Mesenchymal stem cell (in vitro differentiated cells and primary cell): ENCODE data around the gene KCNH2.
A peak's percentile ranks its signal among the peaks of the same experiment; 100 is the strongest.

Experiments used
- DNase-seq: peaks from one replicate; pipeline ENCODE4 v3.0.0-alpha.2; 2013
- H2AFZ ChIP-seq: one replicate; pipeline ENCODE4 v1.6.1; 2013; ENCODE audit warnings: low read depth, mild to moderate bottlenecking, control low read depth, inconsistent platforms, low read length, moderate library complexity
- H2AK5ac ChIP-seq: 2 replicates; pipeline ENCODE4 v1.6.1; 2013; ENCODE audit warnings: low read length, moderate library complexity, mild to moderate bottlenecking, inconsistent platforms; ENCODE audit not compliant: severe bottlenecking
- H2BK120ac ChIP-seq: one replicate; pipeline ENCODE4 v1.6.1; 2013; ENCODE audit warnings: low read depth, mild to moderate bottlenecking, inconsistent platforms, low read length, moderate library complexity
- H2BK12ac ChIP-seq, 2 experiments: one replicate each; pipeline ENCODE4 v1.6.1; 2013; ENCODE audit warnings: inconsistent platforms in 2 of 2, low read length in 2 of 2, mild to moderate bottlenecking in 2 of 2, moderate library complexity in 2 of 2, control low read depth in 1 of 2
- H2BK15ac ChIP-seq: one replicate; pipeline ENCODE4 v1.6.1; 2013; ENCODE audit warnings: mild to moderate bottlenecking, low read depth, inconsistent platforms; ENCODE audit not compliant: poor library complexity, severe bottlenecking
- H2BK5ac ChIP-seq: 2 replicates; pipeline ENCODE4 v1.6.1; 2013; ENCODE audit warnings: low read depth, mild to moderate bottlenecking, low read length, control low read depth, inconsistent platforms; ENCODE audit not compliant: poor library complexity, severe bottlenecking
- H3K14ac ChIP-seq, 2 experiments: one replicate each; pipeline ENCODE4 v1.6.1; 2013; ENCODE audit warnings: inconsistent platforms in 2 of 2, low read length in 2 of 2, control low read depth in 1 of 2, mild to moderate bottlenecking in 1 of 2, moderate library complexity in 1 of 2
- H3K18ac ChIP-seq, 2 experiments: one replicate each; pipeline ENCODE4 v1.6.1; 2013; ENCODE audit warnings: inconsistent platforms in 2 of 2, low read length in 2 of 2, control low read depth in 1 of 2, low read depth in 1 of 2, mild to moderate bottlenecking in 1 of 2
- H3K23ac ChIP-seq, 2 experiments: one replicate each; pipeline ENCODE4 v1.6.1; 2013; ENCODE audit warnings: inconsistent platforms in 2 of 2, low read length in 2 of 2, mild to moderate bottlenecking in 2 of 2, moderate library complexity in 2 of 2, control low read depth in 1 of 2
- H3K27ac ChIP-seq: 2 replicates; pipeline ENCODE4 v1.5.1; 2013; ENCODE audit warnings: mild to moderate bottlenecking, moderate library complexity, low read length, control low read depth, inconsistent platforms; ENCODE audit not compliant: poor library complexity, severe bottlenecking
- H3K27me3 ChIP-seq, 2 experiments: 2 replicates each; pipeline versions ENCODE4 v1.6.1 to v1.7.0; 2013; ENCODE audit warnings: low read length in 2 of 2, mild to moderate bottlenecking in 2 of 2, moderate library complexity in 2 of 2, control low read depth in 1 of 2, inconsistent platforms in 1 of 2; ENCODE audit not compliant: control insufficient read depth in 1 of 2, insufficient read depth in 1 of 2
- H3K36me3 ChIP-seq, 2 experiments: 2 replicates each; pipeline versions ENCODE4 v1.6.1 to v1.7.0; 2013; ENCODE audit warnings: low read length in 2 of 2, control low read depth in 1 of 2, inconsistent platforms in 1 of 2, low read depth in 1 of 2, mild to moderate bottlenecking in 1 of 2; ENCODE audit not compliant: insufficient read depth in 2 of 2, control insufficient read depth in 1 of 2
- H3K4ac ChIP-seq, 2 experiments: one replicate each; pipeline ENCODE4 v1.6.1; 2013; ENCODE audit warnings: inconsistent platforms in 2 of 2, low read length in 2 of 2, mild to moderate bottlenecking in 2 of 2, moderate library complexity in 2 of 2, control low read depth in 1 of 2, low read depth in 1 of 2
- H3K4me1 ChIP-seq: 2 replicates; pipeline ENCODE4 v1.6.1; 2013; ENCODE audit warnings: low read depth, low read length, control low read depth; ENCODE audit not compliant: control insufficient read depth, insufficient read depth
- H3K4me2 ChIP-seq: 2 replicates; pipeline ENCODE4 v1.6.1; 2013; ENCODE audit warnings: low read length, mild to moderate bottlenecking, inconsistent platforms; ENCODE audit not compliant: poor library complexity, severe bottlenecking
- H3K4me3 ChIP-seq, 2 experiments: 2 replicates each; pipeline versions ENCODE4 v1.5.1 to v1.7.0; 2013; ENCODE audit warnings: low read length in 2 of 2, mild to moderate bottlenecking in 2 of 2, control low read depth in 1 of 2, low read depth in 1 of 2; ENCODE audit not compliant: insufficient read depth in 1 of 2
- H3K79me1 ChIP-seq: replicated peaks from 2 replicates; pipeline ENCODE4 v1.6.1; 2013; ENCODE audit warnings: mild to moderate bottlenecking, control low read depth, low read length, inconsistent platforms; ENCODE audit not compliant: poor library complexity, severe bottlenecking
- H3K9ac ChIP-seq: 2 replicates; pipeline ENCODE4 v1.7.0; 2013; ENCODE audit warnings: mild to moderate bottlenecking, low read length, moderate library complexity
- H3K9me3 ChIP-seq: 2 replicates; pipeline ENCODE4 v1.7.0; 2013; ENCODE audit warnings: mild to moderate bottlenecking, low read length; ENCODE audit not compliant: control insufficient read depth
- H4K8ac ChIP-seq: one replicate; pipeline ENCODE4 v1.6.1; 2013; ENCODE audit warnings: inconsistent platforms, mild to moderate bottlenecking, low read length, moderate library complexity
- H4K91ac ChIP-seq: one replicate; pipeline ENCODE4 v1.6.1; 2013; ENCODE audit warnings: mild to moderate bottlenecking, low read length, inconsistent platforms
- WGBS: methylation state at CpG from one replicate; pipeline ENCODE4 v1.1.7; 2013; ENCODE audit warnings: mixed read lengths; 5-methylcytosine and 5-hydroxymethylcytosine counted together

Gene KCNH2

GRCh38 chr7:150975536-150976319 lies 2.4 kb downstream of the KCNH2 start:
- Histone ChIP-seq H2BK12ac (no peak overlapping the region), H3K14ac (no peak overlapping the region), H2AK5ac (no peak overlapping the region), H2BK15ac (no peak overlapping the region), H3K9me3 (no peaks in the 10 kb centered on the region), H3K4ac (no peak overlapping the region), H3K79me1 (no peaks in the 10 kb centered on the region), H3K9ac (no peak overlapping the region), H3K4me2 (no peak overlapping the region), H4K8ac (no peak overlapping the region), H2BK5ac (no peak overlapping the region), H2BK120ac (no peak overlapping the region), H3K23ac (no peak overlapping the region), H3K36me3 (no peaks in the 10 kb centered on the region), H3K18ac (no peak overlapping the region), H4K91ac (no peak overlapping the region), H3K27ac (no peak overlapping the region), H3K4me3 (no peak overlapping the region), H2AFZ (no peak overlapping the region), H3K4me1 (peaks cover 25% of the 10 kb centered on the region), H3K27me3 (peaks cover 89 to 91% of the 10 kb centered on the region in 2 experiments)
- no peak for DNase-seq
- 77% methylated on average over 8 of the region's 9 CpGs for WGBS

GRCh38 chr7:150974468-150975391 lies 3.4 kb downstream of the KCNH2 start:
- WGBS, result 3% methylated on average over 64 of the region's 89 CpGs
- no peak overlapping the region for H2BK120ac ChIP-seq

GRCh38 chr7:150973571-150974451 lies 4.3 kb downstream of the KCNH2 start:
- Histone ChIP-seq H4K8ac (no peak overlapping the region), H3K79me1 (no peaks in the 10 kb centered on the region), H3K27me3 (peaks cover 89 to 91% of the 10 kb centered on the region in 2 experiments), H2BK12ac (no peak overlapping the region), H3K4me1 (peaks cover 20% of the 10 kb centered on the region), H3K9ac (no peak overlapping the region), H3K4me3 (no peak overlapping the region), H3K9me3 (no peaks in the 10 kb centered on the region), H3K36me3 (no peaks in the 10 kb centered on the region), H4K91ac (no peak overlapping the region), H3K18ac (no peak overlapping the region), H3K23ac (peak overlapping the region in 1 of 2 experiments; percentile 11), H3K4ac (no peak overlapping the region), H2BK120ac (no peak overlapping the region), H2AK5ac (no peak overlapping the region), H3K14ac (no peak overlapping the region), H2AFZ (no peak overlapping the region), H2BK15ac (no peak overlapping the region), H3K27ac (no peak overlapping the region), H3K4me2 (no peak overlapping the region), H2BK5ac (no peak overlapping the region)
- whole genome bisulfite sequencing, result 62% methylated on average over 27 of the region's 27 CpGs
- no peak for DNase-seq

More at GRCh38 chr7:150974468-150975391, 3.4 kb downstream of the KCNH2 start:
- H2BK5ac ChIP-seq, result no peak overlapping the region
- H2BK12ac ChIP-seq, result no peak overlapping the region
- peak overlapping the region in 1 of 2 experiments; percentile 45 for H3K4me3 ChIP-seq
- no peak overlapping the region for H3K27ac ChIP-seq
- peak overlapping the region in 1 of 2 experiments; percentile 73 for H3K23ac ChIP-seq
- peak overlapping the region; percentile 84 for H3K4me2 ChIP-seq
- peaks cover 89% of the 10 kb centered on the region in 2 experiments for H3K27me3 ChIP-seq
- H4K91ac ChIP-seq, result peak overlapping the region; percentile 18
- no peak overlapping the region for H3K9ac ChIP-seq
- H3K18ac ChIP-seq, result no peak overlapping the region
- no peak overlapping the region for H3K4ac ChIP-seq
- H3K14ac ChIP-seq, result no peak overlapping the region
- no peak overlapping the region for H4K8ac ChIP-seq
- no peak overlapping the region for H2AFZ ChIP-seq
- no peak overlapping the region for H2BK15ac ChIP-seq
- H3K79me1 ChIP-seq, result no peaks in the 10 kb centered on the region
- no peaks in the 10 kb centered on the region for H3K9me3 ChIP-seq
- H3K4me1 ChIP-seq, result peaks cover 25% of the 10 kb centered on the region
- H3K36me3 ChIP-seq, result no peaks in the 10 kb centered on the region
- H2AK5ac ChIP-seq, result no peak overlapping the region
- peak; percentile 50 for DNase-seq
